GM12878 (cell line): ENCODE data around the gene BEST1. TPM values are rescaled to one million over a fixed set of nuclear protein-coding genes. Genes with fewer than 3 reads are reported as not detected.

Experiments
- CBX3 ChIP-seq: fragments of 200-600 bp; sonication (generic); IDR thresholded peaks from 2 replicates; pipeline ENCODE4 v1.6.1; 2016; ENCODE audit warnings: low read depth, borderline replicate concordance
- CTCF ChIP-seq, 3 experiments: IDR thresholded peaks in 2 of 3; conservative IDR thresholded peaks in 1 of 3; 2 replicates each; pipeline ENCODE4 v1.5.1; 2011; ENCODE audit warnings: low read depth in 3 of 3, low read length in 3 of 3, mild to moderate bottlenecking in 3 of 3, control low read depth in 2 of 3, moderate library complexity in 2 of 3, inconsistent platforms in 1 of 3, mixed read lengths in 1 of 3; ENCODE audit not compliant: control insufficient read depth in 2 of 3, insufficient read depth in 1 of 3; ENCODE audit errors: extremely low read depth in 1 of 3
- E2F4 ChIP-seq: IDR thresholded peaks from 2 replicates; pipeline ENCODE4 v1.6.1; 2012; ENCODE audit warnings: low read depth, low read length, improper control_type of control experiment
- JUND ChIP-seq: IDR thresholded peaks from 2 replicates; pipeline ENCODE4 v1.6.1; 2012; ENCODE audit warnings: low read depth, mild to moderate bottlenecking, low read length, improper control_type of control experiment, moderate library complexity
- NR2C2 ChIP-seq: IDR thresholded peaks from 2 replicates; pipeline ENCODE4 v1.6.1; 2011; ENCODE audit warnings: borderline replicate concordance, low read depth; ENCODE audit not compliant: control insufficient read depth, insufficient read length
- RB1 ChIP-seq: fragments of 450-650 bp; formaldehyde crosslinking; IDR thresholded peaks from 2 replicates; pipeline ENCODE4 v1.6.1; 2017; ENCODE audit warnings: mild to moderate bottlenecking, borderline replicate concordance
- RELA ChIP-seq: fragments of 450-650 bp; IDR thresholded peaks from 2 replicates; pipeline ENCODE4 v1.8.0; 2014; ENCODE audit warnings: borderline replicate concordance; ENCODE audit not compliant: partially characterized antibody
- RELB ChIP-seq: fragments of 450-650 bp; IDR thresholded peaks from 2 replicates; pipeline ENCODE4 v1.6.1; 2017; ENCODE audit warnings: low read depth, mild to moderate bottlenecking, moderate library complexity
- SIN3A ChIP-seq: IDR thresholded peaks from 2 replicates; pipeline ENCODE4 v1.6.1; 2012; ENCODE audit warnings: low read depth, low read length, improper control_type of control experiment
- SMAD1 ChIP-seq: fragments of 450-650 bp; IDR thresholded peaks from 2 replicates; pipeline ENCODE4 v1.6.1; 2018; ENCODE audit warnings: mild to moderate bottlenecking, low read depth; ENCODE audit not compliant: partially characterized antibody
- SMC3 ChIP-seq: IDR thresholded peaks from 2 replicates; pipeline ENCODE4 v1.6.1; 2011; ENCODE audit warnings: low read length, improper control_type of control experiment, borderline replicate concordance
- STAT3 ChIP-seq: IDR thresholded peaks from 2 replicates; pipeline ENCODE4 v1.6.1; 2011; ENCODE audit warnings: low read depth, low read length, improper control_type of control experiment
- TAF1 ChIP-seq: IDR thresholded peaks from 2 replicates; pipeline ENCODE4 v1.6.1; 2011; ENCODE audit warnings: mild to moderate bottlenecking, low read depth, low read length, borderline replicate concordance
- ZBTB4 ChIP-seq: fragments of 450-650 bp; formaldehyde crosslinking; IDR thresholded peaks from 2 replicates; pipeline ENCODE4 v1.4.0; 2022; ENCODE audit warnings: mild to moderate bottlenecking, moderate library complexity
- ZNF384 ChIP-seq: IDR thresholded peaks from 2 replicates; pipeline ENCODE4 v1.6.1; 2012; ENCODE audit warnings: low read depth, mild to moderate bottlenecking, low read length, improper control_type of control experiment, borderline replicate concordance
- ZNF687 ChIP-seq: fragments of 450-650 bp; IDR thresholded peaks from 2 replicates; pipeline ENCODE4 v1.6.1; 2017; ENCODE audit warnings: mild to moderate bottlenecking, moderate library complexity
- polyA plus RNA-seq, 11 experiments: library from polyadenylated mRNA; depleted of rRNA in 4 of 11; unstranded in 6 of 11; stranded (reverse) in 5 of 11; fragments of >200 nt; fragmentation: Nextera tagmentation in 4 of 11; fragmentation: Illumina TruSeq in 1 of 11; extraction: Ambion mirVana in 4 of 11; extraction: Trizol in 1 of 11; gene quantifications; 1 replicate in 1 of 11; 2 replicates in 10 of 11; pipeline versions ENCODE4 v1.2.1 to v1.2.3, GENCODE V29; 2011 to 2016; ENCODE audit warnings: inconsistent platforms in 2 of 11, missing spikeins in 2 of 11, low read depth in 1 of 11
- total RNA-seq, 4 experiments: library from RNA; depleted of rRNA in 3 of 4; stranded (reverse); fragments of >200 nt in 3 of 4; fragmentation: Illumina TruSeq in 1 of 4; extraction: Trizol in 1 of 4; gene quantifications; 2 replicates each; pipeline versions ENCODE4 v1.2.1 to v1.2.3, GENCODE V29; 2013 to 2021

Gene BEST1
- total and polyA plus RNA-seq, 10 of the 15 experiments (the other 5 are each of a cell fraction or from before 2014, with no cell fraction given) = 0.03 to 3.4 (median 0.15) TPM; not detected in 1

- no peak for TF ChIP-seq E2F4
- no peak for TF ChIP-seq SMC3
- TF ChIP-seq RELB = peak; percentile 33; the same call in 1 of the 2 replicates
- TF ChIP-seq RB1 = no peak
- peak; percentile 43 for TF ChIP-seq ZNF687
- TF ChIP-seq CBX3 = no peak
- TF ChIP-seq JUND = no peak
- no peak for TF ChIP-seq STAT3
- no peak for TF ChIP-seq NR2C2
- no peak for TF ChIP-seq CTCF (IDR thresholded peaks at IDR 0.05 in 2 of 3, conservative IDR thresholded peaks at IDR 0.05 in 1 of 3; ENCODE audit: control insufficient read depth in 2 of 3, extremely low read depth in 1 of 3, insufficient read depth in 1 of 3, low read depth in 3 of 3, low read length in 3 of 3)
- no peak for TF ChIP-seq SIN3A
- no peak for TF ChIP-seq SMAD1
- TF ChIP-seq TAF1 = no peak; the same call in 1 of the 2 replicates
- no peak for TF ChIP-seq RELA
- TF ChIP-seq ZBTB4 = no peak
- TF ChIP-seq ZNF384 = no peak
Measured at GRCh38 chr11:61971248-61972111, 21.3 kb downstream of the BEST1 start (continued).
